ENCODE measurements around the gene STAU1.

- no peak for TF ChIP-seq CTCF (IDR thresholded peaks at IDR 0.05; ENCODE audit: insufficient read depth, low read length)
- no peak for TF ChIP-seq GABPA (IDR thresholded peaks at IDR 0.05; ENCODE audit: low read depth)
- no peak for TF ChIP-seq POLR2AphosphoS5 (IDR thresholded peaks at IDR 0.05; ENCODE audit: low read depth)
These were observed 90.0 kb downstream of the STAU1 start for GRCh38 chr20:49098136-49098535.

Measured in HL-60 (cell line).